T47D (cell line): ENCODE results near the gene NEK8.

Source experiments
- DNase-seq, 2 experiments: peaks; one replicate each; pipeline versions ENCODE4 v3.0.0 to v3.0.0-alpha.2; 2011 to 2012; ENCODE audit warnings: low read depth in 1 of 2, low spot score in 1 of 2
- JUND ChIP-seq: IDR thresholded peaks from 2 replicates; pipeline ENCODE4 v1.6.1; 2012; ENCODE audit warnings: low read depth
- in situ Hi-C: cut with HindIII; loops from 2 replicates; pipeline ENCODE4 v1.10.0; 2016; ENCODE audit warnings: low sequenced_read_pairs, low pct_unique_long_range_greater_than_20kb

NEK8 gene

GRCh38 chr17:28746611-28747050 is 18.0 kb downstream of the NEK8 start:
- TF ChIP-seq JUND, result no peak; the same call in 1 of the 2 replicates
- peak; percentile 73 to 99 for DNase-seq
- in situ Hi-C loops, result no loop called here

- DNase-seq, result peak in 1 of 2 experiments; percentile 100
- no peak; the same call in 1 of the 2 replicates for TF ChIP-seq JUND
- in situ Hi-C loops, result no loop called here
Measured at GRCh38 chr17:28747051-28747691, 18.6 kb downstream of the NEK8 start.

GRCh38 chr17:28747801-28748750 is 19.5 kb downstream of the NEK8 start:
- in situ Hi-C loops, result no loop called here
- no peak for DNase-seq
- no peak for TF ChIP-seq JUND

DNA sequence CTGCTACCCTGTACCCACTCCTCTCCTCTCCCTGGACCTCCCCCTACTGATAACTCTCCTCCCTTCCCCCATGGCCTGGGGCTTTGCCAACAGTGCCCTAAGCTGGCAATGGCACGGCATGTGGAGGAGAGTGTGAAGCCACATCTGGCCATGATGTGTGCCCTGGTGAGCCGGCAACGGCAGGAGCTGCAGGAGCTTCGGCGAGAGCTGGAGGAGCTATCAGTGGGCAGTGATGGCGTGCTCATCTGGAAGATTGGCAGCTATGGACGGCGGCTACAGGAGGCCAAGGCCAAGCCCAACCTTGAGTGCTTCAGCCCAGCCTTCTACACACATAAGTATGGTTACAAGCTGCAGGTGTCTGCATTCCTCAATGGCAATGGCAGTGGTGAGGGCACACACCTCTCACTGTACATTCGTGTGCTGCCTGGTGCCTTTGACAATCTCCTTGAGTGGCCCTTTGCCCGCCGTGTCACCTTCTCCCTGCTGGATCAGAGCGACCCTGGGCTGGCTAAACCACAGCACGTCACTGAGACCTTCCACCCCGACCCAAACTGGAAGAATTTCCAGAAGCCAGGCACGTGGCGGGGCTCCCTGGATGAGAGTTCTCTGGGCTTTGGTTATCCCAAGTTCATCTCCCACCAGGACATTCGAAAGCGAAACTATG is 20.4 kb downstream of the NEK8 start:
- no peak for DNase-seq
- in situ Hi-C loops, result no loop called here
- TF ChIP-seq JUND, result no peak

GRCh38 chr17:28749516-28750177 is 21.1 kb downstream of the NEK8 start:
- in situ Hi-C loops, result no loop called here
- no peak for DNase-seq
- no peak for TF ChIP-seq JUND

GRCh38 chr17:28750178-28751047 is 21.8 kb downstream of the NEK8 start:
- no peak for TF ChIP-seq JUND
- DNase-seq, result peak in 1 of 2 experiments; percentile 97
- in situ Hi-C loops, result no loop called here

DNA sequence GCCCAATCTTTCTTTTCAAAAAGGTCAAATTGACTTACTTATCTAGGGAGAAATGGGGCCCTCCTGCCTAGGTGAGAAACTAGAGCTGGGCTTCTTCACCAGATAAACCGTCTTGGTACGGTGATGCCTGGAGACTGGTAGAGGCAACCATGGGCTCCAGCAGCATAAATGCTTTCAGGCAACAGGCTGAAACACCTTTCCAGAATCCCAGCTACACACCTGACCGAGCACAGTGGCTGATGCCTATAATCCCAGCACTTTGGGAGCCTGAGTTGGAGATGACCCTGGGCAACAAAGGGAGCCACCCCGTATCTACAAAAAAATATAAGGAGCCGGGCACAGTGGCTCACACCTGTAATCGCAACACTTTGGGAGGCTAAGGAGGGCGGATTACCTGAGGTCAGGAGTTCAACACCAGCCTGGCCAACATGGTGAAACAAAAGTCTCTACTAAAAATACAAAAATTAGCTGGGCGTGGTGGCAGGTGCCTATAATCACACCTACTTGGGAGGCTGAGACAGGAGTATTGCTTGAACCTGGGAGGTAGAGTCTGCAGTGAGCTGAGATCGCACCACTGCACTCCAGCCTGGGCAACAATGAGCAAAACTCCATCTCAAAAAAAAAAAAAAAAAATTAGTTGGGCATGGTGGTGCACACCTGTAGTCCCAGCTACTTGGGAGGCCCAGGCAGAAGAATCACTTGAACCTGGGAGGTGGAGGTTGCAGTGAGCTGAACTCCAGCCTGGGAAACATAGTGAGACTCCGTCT is 23.2 kb downstream of the NEK8 start:
- no peak for TF ChIP-seq JUND
- no peak for DNase-seq
- in situ Hi-C loops, result no loop called here

DNA sequence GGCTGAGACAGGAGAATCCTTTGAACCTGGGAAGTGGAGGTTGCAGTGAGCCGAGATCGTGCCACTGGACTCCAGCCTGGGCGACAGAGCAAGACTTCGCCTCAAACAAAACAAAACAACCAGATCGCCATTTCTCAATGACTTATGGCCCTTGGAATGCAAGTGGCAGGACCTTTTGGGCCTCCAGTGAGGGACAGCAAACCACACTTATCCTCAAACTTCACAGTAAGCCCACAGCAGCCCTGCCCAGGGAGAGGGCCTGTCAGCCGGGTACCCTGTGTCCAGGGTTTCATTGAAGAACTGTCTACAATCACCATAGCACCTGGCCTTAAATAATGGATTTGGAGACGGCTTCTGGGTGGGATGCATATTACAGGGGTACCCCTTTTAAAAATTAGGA is 26.9 kb downstream of the NEK8 start:
- in situ Hi-C loops, result no loop called here
- DNase-seq, result no peak
- no peak for TF ChIP-seq JUND

GRCh38 chr17:28756049-28756804 is 27.6 kb downstream of the NEK8 start:
- no peak for DNase-seq
- TF ChIP-seq JUND, result no peak
- in situ Hi-C loops, result no loop called here

DNA sequence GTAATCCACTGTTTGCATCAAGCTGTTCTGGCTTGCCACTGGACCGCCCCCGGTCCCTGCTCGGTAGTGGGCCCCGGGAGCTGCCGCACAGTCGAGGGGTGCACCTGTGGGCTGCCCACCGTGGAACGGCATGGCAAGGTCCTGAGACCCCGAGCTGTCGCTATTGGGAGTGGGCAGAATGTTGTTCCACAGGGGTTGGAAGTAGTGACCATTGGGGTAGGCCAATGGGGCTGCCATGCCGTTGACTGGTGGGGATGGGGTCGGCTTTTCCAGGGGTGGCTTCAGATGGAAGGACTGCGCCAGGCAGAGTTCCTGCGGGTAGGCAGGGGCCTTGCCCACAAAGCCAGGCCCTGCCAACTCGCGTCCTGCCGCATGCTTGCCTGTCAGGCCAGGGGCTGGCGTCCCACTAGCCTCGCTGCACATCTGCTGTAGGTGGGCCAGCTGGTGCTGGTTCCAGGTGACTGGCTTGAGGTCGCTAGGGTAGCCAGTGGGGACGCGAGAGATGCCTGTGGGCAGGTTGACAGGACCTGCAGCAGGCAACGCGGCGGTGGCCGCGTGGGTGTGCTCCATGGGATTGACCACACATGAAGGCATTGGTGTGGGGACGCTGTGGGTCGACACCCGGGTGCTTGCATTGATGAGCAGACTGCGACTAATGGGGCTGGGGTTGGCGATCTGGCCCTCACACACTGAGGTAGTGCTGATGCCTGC is 30.0 kb downstream of the NEK8 start:
- in situ Hi-C loops, result no loop called here
- no peak for DNase-seq
- TF ChIP-seq JUND, result no peak
